Hematopoietic multipotent progenitor cell treated with erythropoietin and hydrocortisone succinate and interleukin-3 and kit ligand, for 8 days (in vitro differentiated cells): ENCODE measurements around the gene TLR10.

ENCODE experiments used
- DNase-seq: peaks from one replicate; pipeline ENCODE4 v3.0.0-alpha.2; 2015

TLR10 gene

GRCh38 chr4:38728631-38729141, 54.1 kb downstream of the TLR10 start:
- DNase-seq, result peak; percentile 84

- no peak for DNase-seq
Observed at GRCh38 chr4:38724475-38724808, 58.3 kb downstream of the TLR10 start.

- peak; percentile 84 for DNase-seq
Observed at GRCh38 chr4:38723726-38724474, 58.9 kb downstream of the TLR10 start.

GRCh38 chr4:38723114-38723513, 59.7 kb downstream of the TLR10 start:
- no peak for DNase-seq
